Measurements from ENCODE around the gene PHLDB3. TPM values are rescaled to one million over a fixed set of nuclear protein-coding genes. Genes with fewer than 3 reads are reported as not detected.

Gene PHLDB3
- total RNA-seq, 2 experiments from 2014 or later: 19.8 to 22.1 TPM

DNA sequence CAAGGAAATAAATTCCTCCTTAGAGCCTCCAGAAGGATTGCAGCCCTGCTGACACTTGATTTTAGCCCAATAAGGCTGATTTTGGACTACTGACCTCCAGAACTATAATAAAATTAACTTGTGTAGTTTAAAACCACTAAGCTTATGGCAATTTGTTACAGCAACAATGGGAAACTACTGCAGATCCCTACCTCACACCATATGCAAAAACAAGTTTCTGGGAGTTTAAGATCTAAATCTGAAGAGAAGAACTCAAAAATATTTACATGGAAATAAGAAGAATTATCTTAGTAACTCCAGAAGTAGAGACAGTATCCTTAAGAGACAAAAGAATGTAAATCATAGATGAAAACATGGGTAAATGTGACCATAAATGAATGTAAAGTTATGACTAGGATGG, 34.4 kb upstream of the PHLDB3 start:
- peaks cover 4% of the 10 kb centered on the region for H3K9me3 Mint-ChIP-seq
- ATAC-seq (ENCODE audit: low read depth) (no peak), DNase-seq (no peak)
- no peaks in the 10 kb centered on the region for H3K27me3 Mint-ChIP-seq
- H3K4me3 Mint-ChIP-seq: no peak overlapping the region
- H3K36me3 Mint-ChIP-seq: peaks cover 34% of the 10 kb centered on the region
- peak overlapping the region; percentile 15 for H3K27ac Mint-ChIP-seq
- peaks cover 4% of the 10 kb centered on the region for H3K4me1 Mint-ChIP-seq
- POLR2A ChIA-PET: no interaction called here

DNA sequence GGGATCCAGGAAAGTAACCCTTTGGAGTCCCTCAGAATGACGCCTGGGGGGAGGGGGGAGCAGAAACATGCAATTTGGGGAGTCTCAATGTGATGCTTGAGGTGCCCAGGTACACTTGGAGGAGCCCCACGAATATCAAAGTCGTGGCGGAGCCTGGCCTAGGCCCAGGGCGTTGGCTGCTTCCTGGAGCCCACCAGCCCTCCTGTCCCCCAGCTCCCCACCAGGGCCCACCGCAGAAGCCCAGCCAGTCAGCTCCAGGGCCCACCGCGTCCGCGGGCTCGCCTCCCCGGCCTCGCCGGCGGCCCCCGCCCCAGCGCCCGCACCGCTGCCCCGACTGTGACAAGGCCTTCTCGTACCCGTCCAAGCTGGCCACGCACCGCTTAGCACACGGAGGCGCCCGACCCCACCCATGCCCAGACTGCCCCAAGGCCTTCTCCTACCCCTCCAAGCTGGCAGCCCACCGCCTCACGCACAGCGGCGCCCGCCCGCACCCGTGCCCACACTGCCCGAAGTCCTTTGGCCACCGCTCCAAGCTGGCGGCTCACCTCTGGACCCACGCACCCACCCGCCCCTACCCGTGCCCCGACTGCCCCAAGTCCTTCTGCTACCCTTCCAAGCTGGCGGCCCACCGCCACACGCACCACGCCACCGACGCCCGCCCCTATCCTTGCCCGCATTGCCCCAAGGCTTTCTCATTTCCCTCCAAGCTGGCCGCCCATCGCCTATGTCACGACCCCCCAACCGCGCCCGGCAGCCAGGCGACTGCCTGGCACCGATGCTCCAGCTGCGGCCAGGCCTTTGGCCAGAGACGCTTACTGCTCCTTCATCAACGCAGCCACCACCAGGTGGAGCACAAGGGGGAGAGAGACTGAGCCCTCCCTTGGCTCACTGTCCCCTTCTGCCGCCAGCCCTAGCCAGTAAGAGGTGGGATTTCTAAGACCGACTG, 30.5 kb upstream of the PHLDB3 start:
- Mint-ChIP-seq H3K4me1 (peaks cover 14% of the 10 kb centered on the region), H3K4me3 (no peak overlapping the region), H3K9me3 (peaks cover 4% of the 10 kb centered on the region), H3K36me3 (peaks cover 20% of the 10 kb centered on the region), H3K27ac (peak overlapping the region; percentile 8), H3K27me3 (no peaks in the 10 kb centered on the region)
- POLR2A ChIA-PET: interaction anchor here (0.6 to 3.7 kb wide), 4 partner anchors 9 to 64 kb away, joined by 3 to 14 read pairs (median 6); no protein-coding TSS in a partner anchor
- DNase-seq: peak; percentile 46
- ATAC-seq (ENCODE audit: low read depth): no peak

DNA sequence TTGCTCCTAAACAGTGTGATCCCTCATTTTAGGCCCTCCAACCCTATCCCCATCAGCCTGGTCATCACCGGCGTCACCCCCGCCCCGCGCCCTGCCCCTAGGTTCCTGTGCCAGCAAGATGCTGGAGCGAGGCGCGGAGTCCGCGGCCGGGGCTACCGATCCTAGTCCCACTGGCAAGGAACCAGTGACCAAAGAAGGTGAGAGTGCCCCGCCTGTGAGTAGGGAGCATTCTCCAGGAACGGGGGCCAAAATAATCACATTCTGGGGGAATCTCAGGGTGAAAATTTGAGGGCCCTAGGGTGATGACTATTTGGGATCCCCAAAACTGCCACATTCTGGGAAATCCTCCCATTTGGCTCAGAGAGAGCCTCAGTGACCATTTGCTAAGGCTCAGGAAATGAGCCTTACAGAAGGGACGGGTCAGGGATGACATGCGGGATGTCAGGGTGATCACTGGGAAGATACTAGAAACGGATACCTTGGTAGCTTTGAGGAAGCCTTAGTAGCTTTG, 29.8 kb upstream of the PHLDB3 start:
- ATAC-seq (ENCODE audit: low read depth): no peak
- no peaks in the 10 kb centered on the region for H3K27me3 Mint-ChIP-seq
- POLR2A ChIA-PET: interaction anchor here (0.7 to 3.7 kb wide), 13 partner anchors 9 to 134 kb away, joined by 3 to 22 read pairs (median 9); partner anchors contain the start of genes IRGQ, PHLDB3 and ZNF576

DNA sequence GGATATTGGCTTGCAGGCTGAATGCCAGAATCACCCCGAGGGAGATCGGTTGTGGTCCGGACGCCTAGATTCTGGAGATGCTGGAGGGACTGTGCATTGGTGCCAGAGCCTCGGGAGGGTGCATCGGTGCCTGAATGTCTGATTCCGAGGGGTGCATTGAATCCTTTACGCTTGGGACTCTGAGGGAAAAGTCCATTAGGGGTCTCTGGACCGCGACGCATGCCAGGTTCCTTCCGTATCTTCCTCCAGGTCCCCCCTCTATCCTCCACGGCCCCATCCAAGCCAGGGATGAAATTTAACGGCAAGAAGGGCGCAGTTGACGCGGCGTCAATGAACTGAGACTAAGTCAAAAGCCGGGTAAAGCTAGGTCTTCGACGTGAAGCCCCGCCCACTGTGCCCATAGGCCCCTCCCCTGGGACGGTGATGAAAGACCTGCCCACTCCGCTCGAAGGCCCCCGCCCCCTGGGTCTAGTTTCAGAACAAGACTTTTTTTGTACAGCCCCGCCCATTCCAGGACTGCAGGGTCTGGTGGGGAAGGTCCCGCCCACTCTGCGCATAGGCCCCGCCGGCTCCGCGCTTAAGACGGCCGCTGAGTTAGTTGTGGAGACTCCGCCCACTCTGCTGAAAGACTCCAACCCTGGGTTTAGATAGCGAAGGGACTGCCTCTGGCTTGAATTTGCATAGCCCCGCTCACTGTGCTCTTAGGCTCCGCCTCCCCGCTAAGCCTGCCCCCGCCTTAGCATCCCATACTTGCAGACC, 29.2 kb upstream of the PHLDB3 start:
- peak; percentile 76 for ATAC-seq (ENCODE audit: low read depth)
- peak overlapping the region; percentile 97 for H3K27ac Mint-ChIP-seq

More for the DNA sequence above, 29.8 kb upstream of the PHLDB3 start:
- H3K4me3 Mint-ChIP-seq: peak overlapping the region; percentile 87
- peaks cover 14% of the 10 kb centered on the region for H3K36me3 Mint-ChIP-seq
- H3K27ac Mint-ChIP-seq: peak overlapping the region; percentile 97
- peaks cover 4% of the 10 kb centered on the region for H3K9me3 Mint-ChIP-seq
- DNase-seq: no peak
- H3K4me1 Mint-ChIP-seq: peaks cover 14% of the 10 kb centered on the region

DNA sequence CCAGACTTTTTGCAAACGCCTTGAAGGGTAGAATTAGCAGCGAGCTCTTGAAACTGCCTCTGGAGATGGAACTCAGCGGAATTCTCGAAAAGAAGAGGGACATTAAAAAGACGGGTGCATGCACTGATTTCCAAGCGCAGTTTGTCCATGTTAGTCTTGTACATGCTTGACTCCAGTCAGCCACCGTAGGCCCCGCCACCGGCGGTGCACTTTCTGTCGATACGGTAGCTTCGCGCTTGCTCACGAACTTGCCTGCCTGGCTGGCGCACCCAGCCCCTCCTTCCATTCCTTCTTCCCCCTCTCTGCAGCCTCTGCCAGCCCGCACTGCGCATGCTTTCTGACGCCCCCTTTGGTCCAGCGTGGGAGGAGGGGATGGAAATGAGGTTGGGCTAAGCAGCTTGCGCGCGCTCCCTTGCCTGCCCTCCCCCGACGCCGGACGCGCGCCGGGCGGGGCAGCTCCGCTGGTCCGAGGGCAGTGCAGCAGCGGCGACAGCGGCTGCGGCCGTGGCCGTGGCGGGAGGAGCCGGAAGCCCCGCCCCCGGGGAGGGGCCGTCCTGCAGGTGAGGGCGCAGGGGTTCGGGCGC, 28.5 kb upstream of the PHLDB3 start, which contains the start of gene ZNF575:
Gene ZNF575 (plus strand): TSS at position 227 of the 584 bp plus-strand sequence. CDS start 1,235 bp downstream, outside the sequence.
- Mint-ChIP-seq H3K27ac (peak within 1 kb of the TSS; percentile 97), H3K36me3 (peaks cover 3% of the 10 kb centered on the region), H3K4me1 (peaks cover 14% of the 10 kb centered on the region), H3K27me3 (no peaks in the 10 kb centered on the region), H3K9me3 (no peaks in the 10 kb centered on the region), H3K4me3 (peak within 1 kb of the TSS; percentile 87)
- DNase-seq (peak; percentile 86), ATAC-seq (ENCODE audit: low read depth) (peak; percentile 64)
- POLR2A ChIA-PET: interaction anchor here (1.1 to 3.7 kb wide), 15 partner anchors 8 to 135 kb away, joined by 3 to 22 read pairs (median 7); partner anchors contain the start of genes IRGQ, PHLDB3 and ZNF576

More for the DNA sequence above, 29.2 kb upstream of the PHLDB3 start:
- POLR2A ChIA-PET: interaction anchor here (1.1 to 3.7 kb wide), 15 partner anchors 9 to 135 kb away, joined by 3 to 22 read pairs (median 7); partner anchors contain the start of genes IRGQ, PHLDB3 and ZNF576
- no peaks in the 10 kb centered on the region for H3K9me3 Mint-ChIP-seq
- peaks cover 14% of the 10 kb centered on the region for H3K4me1 Mint-ChIP-seq
- no peaks in the 10 kb centered on the region for H3K27me3 Mint-ChIP-seq
- H3K36me3 Mint-ChIP-seq: peaks cover 9% of the 10 kb centered on the region
- peak overlapping the region; percentile 87 for H3K4me3 Mint-ChIP-seq
- peak; percentile 95 for DNase-seq

DNA sequence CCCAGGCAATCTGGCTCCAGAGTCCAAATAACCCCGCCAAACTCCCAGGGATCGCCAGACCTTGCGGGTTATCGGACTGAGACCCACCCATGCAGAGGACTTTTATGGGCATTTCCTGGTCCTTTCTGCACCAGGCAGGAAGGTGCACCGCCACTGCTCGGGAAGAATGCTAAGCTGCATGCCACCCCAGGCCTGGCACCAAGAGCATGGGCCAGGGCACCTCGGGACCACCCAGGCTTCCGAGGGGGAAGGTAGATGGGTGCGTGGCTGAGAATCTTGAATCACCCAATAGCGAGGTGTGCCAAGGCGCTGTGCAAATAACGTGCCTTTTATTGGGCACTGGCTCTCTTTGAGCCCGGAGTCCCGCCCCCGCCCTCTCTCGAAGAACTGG, 28.0 kb upstream of the PHLDB3 start:
- peak overlapping the region; percentile 87 for H3K4me3 Mint-ChIP-seq
- no peaks in the 10 kb centered on the region for H3K9me3 Mint-ChIP-seq
- ATAC-seq (ENCODE audit: low read depth) (peak; percentile 34), DNase-seq (peak; percentile 67)
- H3K27ac Mint-ChIP-seq: peak overlapping the region; percentile 88
- peaks cover 18% of the 10 kb centered on the region for H3K4me1 Mint-ChIP-seq
- H3K27me3 Mint-ChIP-seq: no peaks in the 10 kb centered on the region
- peaks cover 3% of the 10 kb centered on the region for H3K36me3 Mint-ChIP-seq
- POLR2A ChIA-PET: interaction anchor here (1.2 to 3.7 kb wide), 12 partner anchors 8 to 93 kb away, joined by 3 to 22 read pairs (median 10); partner anchors contain the start of genes IRGQ, PHLDB3 and ZNF576

DNA sequence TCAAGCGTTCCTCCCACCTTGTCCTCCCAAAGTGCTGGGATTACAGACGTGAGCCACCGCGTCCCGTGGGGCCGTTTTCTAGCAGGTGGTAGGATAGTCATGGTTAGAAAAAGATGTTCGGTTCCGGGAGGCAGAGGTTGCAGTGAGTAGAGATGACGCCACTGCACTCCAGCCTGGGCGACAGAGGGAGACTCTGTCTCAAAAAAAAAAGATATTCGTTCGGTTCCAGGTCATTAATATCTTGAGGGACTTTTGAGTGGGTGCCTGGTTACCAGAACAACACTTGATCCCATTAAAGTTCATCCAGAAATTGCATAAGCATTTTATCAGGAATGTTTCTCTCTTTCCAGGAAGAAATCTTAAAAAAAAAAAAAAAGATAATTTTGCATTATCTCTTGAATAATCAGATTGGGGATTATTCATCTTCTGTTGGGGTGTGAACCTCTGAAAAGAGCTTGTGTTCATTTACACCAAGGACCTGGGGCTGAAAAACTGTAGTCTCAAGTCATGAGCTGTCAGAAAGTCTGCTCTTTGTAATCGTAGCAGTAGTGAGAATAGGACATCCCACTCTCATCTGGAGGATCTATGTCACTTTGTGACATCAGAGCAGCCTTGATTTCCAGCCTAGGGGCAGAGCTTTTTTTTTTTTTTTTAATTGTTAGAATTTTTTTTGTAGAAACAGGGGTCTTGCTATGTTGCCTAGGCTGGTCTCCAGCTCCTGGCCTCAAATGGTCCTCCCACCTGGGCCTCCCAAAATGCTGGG, 23.5 kb upstream of the PHLDB3 start:
- H3K27ac Mint-ChIP-seq: no peak overlapping the region

DNA sequence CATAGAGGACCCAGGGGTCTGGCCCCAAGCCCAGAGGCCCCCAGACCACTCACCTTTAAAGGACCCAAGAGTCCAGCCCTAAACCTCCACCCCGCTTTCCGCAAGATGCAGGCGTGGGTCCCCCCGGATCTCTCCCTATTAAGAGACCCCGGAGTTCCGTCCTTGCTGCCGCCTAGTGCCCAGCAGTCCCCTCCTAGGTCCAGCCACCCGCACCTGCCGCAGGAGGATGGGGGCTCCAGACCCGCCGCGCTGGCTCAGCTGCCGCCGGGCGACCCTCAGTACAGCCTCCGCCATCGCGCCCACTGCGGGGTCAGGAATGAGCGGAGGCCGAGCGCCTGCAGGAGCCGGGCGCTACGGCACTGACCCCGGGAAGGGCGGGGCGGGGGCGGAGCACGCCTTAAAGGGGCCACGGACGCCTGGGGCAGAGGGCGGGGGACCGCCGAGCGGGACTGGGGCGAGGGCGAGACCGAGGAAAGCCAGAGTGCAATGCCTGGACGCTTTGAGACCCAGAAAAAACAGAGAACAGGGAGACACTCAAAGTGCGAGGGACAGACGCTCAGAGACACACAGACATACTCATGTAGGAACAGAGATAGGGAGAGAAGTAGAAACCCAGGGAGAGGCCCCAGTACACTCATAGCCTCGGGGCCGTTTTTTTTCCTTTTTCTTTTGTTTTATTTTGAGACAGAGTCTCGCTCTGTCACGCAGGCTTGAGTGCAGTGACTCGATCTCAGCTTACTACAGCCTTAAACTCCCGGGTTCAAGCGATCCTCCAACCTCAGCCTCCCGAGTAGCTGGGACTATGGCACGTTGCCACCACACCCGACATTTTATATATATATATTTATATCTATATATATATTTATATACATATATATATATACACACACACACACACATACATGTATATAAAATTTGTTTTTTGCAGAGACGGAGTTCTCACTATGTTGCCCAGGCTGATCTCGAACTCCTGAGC, 22.6 kb upstream of the PHLDB3 start, which contains the start of gene ETHE1:
Gene ETHE1 (minus strand): TSS at position 318 of the 976 bp plus-strand sequence. CDS start 24 bp downstream, at position 294.
- H3K4me1 Mint-ChIP-seq: peaks cover 20% of the 10 kb centered on the region
- no peaks in the 10 kb centered on the region for H3K27me3 Mint-ChIP-seq
- peak; percentile 89 for DNase-seq
- POLR2A ChIA-PET: interaction anchor here (1.0 to 2.9 kb wide), 6 partner anchors 23 to 88 kb away, joined by 3 to 25 read pairs (median 6); partner anchors contain the start of genes IRGQ, PHLDB3 and ZNF576
- H3K36me3 Mint-ChIP-seq: peaks cover 3% of the 10 kb centered on the region
- peak within 1 kb of the TSS; percentile 80 for H3K4me3 Mint-ChIP-seq
- peak; percentile 87 for ATAC-seq (ENCODE audit: low read depth)
- H3K9me3 Mint-ChIP-seq: no peaks in the 10 kb centered on the region
- peak within 1 kb of the TSS; percentile 82 for H3K27ac Mint-ChIP-seq

More for the DNA sequence above, 23.5 kb upstream of the PHLDB3 start:
- Mint-ChIP-seq H3K27me3 (no peaks in the 10 kb centered on the region), H3K9me3 (no peaks in the 10 kb centered on the region), H3K4me1 (peaks cover 25% of the 10 kb centered on the region), H3K4me3 (no peak overlapping the region), H3K36me3 (peaks cover under 1% of the 10 kb centered on the region)
- ATAC-seq (ENCODE audit: low read depth) (no peak), DNase-seq (no peak)
- POLR2A ChIA-PET: interaction anchor here (0.6 to 2.0 kb wide), 6 partner anchors 8 to 1331 kb away, joined by 3 to 8 read pairs (median 3); no protein-coding TSS in a partner anchor

DNA sequence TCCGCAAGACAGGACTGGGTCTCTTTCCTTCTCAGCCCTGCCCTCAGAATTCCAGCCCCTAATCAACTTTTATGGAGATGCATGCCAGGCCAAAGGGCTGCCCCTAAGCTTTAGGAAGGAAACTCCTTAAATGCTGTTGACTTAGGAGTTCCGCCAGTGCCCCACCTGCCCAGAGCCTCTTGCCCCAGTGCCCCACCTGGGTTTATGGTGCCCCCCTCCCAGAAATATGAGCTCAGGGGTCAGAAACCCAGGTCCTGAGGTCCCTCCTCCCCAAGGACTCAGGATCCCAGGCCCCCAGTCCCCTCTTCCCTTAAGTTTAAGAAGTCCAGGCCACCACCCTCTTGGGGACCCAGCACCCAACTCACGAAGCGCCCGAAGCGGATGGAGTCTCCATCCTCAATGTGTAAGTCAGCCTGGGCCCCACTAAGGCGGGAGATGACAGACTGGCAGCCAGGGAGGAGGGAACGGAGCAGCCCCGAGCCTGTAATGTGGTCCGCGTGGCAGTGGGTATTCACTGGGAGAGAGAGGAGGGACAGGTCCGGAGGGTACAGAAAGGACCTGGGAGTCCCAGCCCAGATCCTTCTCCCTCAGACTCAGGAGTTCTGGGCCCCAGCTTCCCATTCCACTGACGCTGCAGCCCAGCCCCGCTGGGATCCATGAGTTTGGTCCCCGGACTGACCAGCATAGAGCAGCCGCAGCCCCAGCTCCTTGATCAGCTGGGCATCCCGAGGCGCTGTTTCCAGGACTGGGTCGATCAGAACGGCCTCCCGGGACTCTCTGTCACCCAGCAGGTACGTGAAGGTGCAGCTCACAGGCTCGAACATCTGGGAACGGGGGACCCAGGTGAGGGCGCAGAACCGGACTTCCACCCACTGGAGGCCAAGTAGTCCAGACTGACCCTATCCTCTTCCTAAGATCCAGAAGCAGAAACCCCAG, 21.6 kb upstream of the PHLDB3 start:
- DNase-seq (peak; percentile 53), ATAC-seq (ENCODE audit: low read depth) (no peak)
- H3K4me3 Mint-ChIP-seq: peak overlapping the region; percentile 80
- no peaks in the 10 kb centered on the region for H3K9me3 Mint-ChIP-seq
- no peaks in the 10 kb centered on the region for H3K27me3 Mint-ChIP-seq
- POLR2A ChIA-PET: interaction anchor here (1.0 to 2.9 kb wide), 9 partner anchors 9 to 87 kb away, joined by 3 to 25 read pairs (median 7); partner anchors contain the start of genes IRGQ, PHLDB3 and ZNF576
- peaks cover 18% of the 10 kb centered on the region for H3K4me1 Mint-ChIP-seq
- peak overlapping the region; percentile 82 for H3K27ac Mint-ChIP-seq
- H3K36me3 Mint-ChIP-seq: peaks cover 3% of the 10 kb centered on the region
